VCaP (cell line): ENCODE data around the gene PCDHB4.
A peak's percentile ranks its signal among the peaks of the same experiment; 100 is the strongest.
"Not testable (repeated sequence)": the region's sequence is repeated elsewhere in the genome, so short reads cannot be mapped to it uniquely, and the experiment has no call there.

ENCODE experiments used
- H3K27ac ChIP-seq: fragments of 450-650 bp; 2 replicates; pipeline ENCODE4 v1.5.1; 2017
- TF ChIP-seq, protein P1 (sequence below): fragments of 450-650 bp; conservative IDR thresholded peaks from 2 replicates; pipeline ENCODE4 v1.5.1; 2017; ENCODE audit warnings: mild to moderate bottlenecking, moderate library complexity

The PCDHB4 gene

DNA sequence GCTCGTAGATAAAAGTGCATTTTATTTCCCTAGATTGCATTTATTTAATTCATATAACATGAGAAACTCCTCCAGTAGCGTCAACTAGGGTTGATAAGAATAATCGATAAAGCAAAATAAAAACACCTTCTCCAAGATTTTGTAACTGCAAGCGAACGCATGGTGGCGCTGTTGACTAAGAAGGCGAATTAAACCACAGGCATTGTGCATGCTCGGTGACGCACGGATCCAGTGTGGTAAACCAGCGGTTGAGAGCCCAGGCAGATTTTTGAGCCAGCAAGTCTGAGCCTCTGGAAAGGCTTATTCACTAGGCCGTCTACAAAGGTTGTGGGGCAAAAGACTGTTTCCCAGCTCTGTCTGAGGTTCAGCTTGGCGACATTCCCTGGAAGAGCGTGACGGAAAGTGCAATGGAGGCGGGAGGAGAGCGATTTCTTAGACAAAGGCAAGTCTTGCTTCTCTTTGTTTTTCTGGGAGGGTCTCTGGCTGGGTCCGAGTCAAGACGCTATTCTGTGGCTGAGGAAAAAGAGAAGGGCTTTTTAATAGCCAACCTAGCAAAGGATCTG is 21.3 kb upstream of the PCDHB4 start, which contains the start of gene PCDHB3:
Gene PCDHB3, plus strand, starts transcription at position 231 of the 563 bp plus-strand sequence. Its CDS starts 177 bp downstream, at position 408.
- TF ChIP-seq, protein P1, sequence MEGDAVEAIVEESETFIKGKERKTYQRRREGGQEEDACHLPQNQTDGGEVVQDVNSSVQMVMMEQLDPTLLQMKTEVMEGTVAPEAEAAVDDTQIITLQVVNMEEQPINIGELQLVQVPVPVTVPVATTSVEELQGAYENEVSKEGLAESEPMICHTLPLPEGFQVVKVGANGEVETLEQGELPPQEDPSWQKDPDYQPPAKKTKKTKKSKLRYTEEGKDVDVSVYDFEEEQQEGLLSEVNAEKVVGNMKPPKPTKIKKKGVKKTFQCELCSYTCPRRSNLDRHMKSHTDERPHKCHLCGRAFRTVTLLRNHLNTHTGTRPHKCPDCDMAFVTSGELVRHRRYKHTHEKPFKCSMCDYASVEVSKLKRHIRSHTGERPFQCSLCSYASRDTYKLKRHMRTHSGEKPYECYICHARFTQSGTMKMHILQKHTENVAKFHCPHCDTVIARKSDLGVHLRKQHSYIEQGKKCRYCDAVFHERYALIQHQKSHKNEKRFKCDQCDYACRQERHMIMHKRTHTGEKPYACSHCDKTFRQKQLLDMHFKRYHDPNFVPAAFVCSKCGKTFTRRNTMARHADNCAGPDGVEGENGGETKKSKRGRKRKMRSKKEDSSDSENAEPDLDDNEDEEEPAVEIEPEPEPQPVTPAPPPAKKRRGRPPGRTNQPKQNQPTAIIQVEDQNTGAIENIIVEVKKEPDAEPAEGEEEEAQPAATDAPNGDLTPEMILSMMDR = peak; percentile 78
- peak within 1 kb of the TSS; percentile 69 for H3K27ac ChIP-seq

DNA sequence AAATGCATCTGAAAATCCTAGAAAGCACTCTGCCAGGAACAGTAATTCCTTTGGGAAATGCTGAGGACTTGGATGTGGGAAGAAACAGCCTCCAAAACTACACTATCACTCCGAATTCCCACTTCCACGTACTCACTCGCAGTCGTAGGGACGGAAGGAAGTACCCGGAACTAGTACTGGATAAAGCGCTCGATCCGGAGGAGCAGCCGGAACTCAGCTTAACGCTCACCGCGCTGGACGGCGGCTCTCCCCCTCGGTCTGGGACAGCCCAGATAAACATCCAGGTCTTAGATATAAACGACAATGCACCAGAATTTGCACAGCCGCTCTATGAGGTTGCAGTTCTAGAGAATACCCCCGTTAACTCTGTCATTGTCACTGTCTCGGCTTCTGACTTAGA is 20.6 kb upstream of the PCDHB4 start:
- TF ChIP-seq, protein P1 = no peak

DNA sequence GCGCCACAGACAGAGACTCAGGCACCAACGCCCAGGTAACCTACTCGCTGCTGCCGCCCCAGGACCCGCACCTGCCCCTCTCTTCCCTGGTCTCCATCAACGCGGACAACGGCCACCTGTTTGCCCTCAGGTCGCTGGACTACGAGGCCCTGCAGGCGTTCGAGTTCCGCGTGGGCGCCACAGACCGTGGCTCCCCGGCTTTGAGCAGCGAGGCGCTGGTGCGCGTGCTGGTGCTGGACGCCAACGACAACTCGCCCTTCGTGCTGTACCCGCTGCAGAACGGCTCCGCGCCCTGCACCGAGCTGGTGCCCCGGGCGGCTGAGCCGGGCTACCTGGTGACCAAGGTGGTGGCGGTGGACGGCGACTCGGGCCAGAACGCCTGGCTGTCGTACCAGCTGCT is 19.5 kb upstream of the PCDHB4 start:
- H3K27ac ChIP-seq = not testable (repeated sequence)

More for the DNA sequence above, 20.6 kb upstream of the PCDHB4 start:
- H3K27ac ChIP-seq = peak overlapping the region; percentile 69

DNA sequence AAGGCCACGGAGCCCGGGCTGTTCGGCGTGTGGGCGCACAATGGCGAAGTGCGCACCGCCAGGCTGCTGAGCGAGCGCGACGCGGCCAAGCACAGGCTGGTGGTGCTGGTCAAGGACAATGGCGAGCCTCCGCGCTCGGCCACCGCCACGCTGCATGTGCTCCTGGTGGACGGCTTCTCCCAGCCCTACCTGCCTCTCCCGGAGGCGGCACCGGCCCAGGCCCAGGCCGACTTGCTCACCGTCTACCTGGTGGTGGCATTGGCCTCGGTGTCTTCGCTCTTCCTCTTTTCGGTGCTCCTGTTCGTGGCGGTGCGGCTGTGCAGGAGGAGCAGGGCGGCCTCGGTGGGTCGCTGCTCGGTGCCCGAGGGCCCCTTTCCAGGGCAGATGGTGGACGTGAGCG is 19.1 kb upstream of the PCDHB4 start:
- H3K27ac ChIP-seq = not testable (repeated sequence)

DNA sequence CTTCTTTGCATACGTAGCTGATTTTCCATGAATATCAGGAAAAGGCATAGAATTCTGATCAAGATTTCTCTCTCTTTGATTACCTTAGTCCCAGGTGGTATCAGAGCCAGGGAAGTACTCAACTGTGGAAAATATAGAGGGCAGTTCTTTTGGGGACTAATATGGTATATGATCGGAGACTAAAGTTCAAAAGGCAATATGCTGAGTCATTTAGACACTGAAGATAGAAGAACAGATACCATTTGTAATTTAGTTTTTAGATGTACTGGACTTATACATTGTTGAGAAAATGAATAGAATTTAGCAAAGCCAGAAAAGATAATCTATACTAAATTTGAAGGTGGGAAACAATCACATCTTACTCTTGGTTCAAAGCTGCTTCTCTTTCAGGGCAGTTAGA is 16.3 kb upstream of the PCDHB4 start:
- TF ChIP-seq, protein P1 = no peak
- H3K27ac ChIP-seq = no peak overlapping the region

DNA sequence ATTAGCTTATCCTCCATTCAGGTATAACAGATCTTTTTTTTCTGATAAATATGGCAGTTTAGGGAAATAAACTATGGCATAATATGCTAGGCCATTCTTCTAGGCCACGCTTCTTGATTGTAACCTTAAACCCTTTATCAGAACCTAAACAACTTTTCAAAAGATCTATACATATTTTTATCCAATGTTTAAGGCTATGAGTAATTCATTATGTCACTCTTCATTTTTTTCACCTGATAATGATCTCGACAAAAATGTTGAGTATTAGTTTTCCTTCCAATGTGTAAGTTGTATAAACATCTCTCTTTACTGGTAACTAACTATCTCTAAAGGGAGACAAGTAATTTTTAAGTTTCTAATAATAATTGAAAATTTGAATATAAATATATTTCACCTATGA is 2.4 kb upstream of the PCDHB4 start:
- TF ChIP-seq, protein P1 = no peak
- no peak overlapping the region for H3K27ac ChIP-seq

DNA sequence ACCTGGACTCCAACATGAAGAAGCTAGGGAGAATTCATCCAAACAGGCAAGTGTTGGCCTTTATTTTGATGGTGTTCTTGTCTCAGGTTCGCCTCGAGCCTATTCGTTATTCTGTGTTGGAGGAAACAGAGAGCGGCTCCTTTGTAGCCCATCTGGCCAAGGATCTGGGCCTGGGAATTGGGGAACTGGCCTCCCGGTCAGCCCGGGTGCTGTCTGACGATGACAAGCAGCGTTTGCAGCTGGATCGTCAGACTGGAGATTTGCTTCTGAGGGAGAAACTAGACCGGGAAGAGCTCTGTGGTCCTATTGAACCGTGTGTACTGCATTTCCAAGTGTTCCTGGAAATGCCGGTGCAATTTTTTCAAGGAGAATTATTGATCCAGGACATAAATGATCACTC is 367 bp downstream of the PCDHB4 start:
- H3K27ac ChIP-seq = no peak overlapping the region
- TF ChIP-seq, protein P1 = no peak

DNA sequence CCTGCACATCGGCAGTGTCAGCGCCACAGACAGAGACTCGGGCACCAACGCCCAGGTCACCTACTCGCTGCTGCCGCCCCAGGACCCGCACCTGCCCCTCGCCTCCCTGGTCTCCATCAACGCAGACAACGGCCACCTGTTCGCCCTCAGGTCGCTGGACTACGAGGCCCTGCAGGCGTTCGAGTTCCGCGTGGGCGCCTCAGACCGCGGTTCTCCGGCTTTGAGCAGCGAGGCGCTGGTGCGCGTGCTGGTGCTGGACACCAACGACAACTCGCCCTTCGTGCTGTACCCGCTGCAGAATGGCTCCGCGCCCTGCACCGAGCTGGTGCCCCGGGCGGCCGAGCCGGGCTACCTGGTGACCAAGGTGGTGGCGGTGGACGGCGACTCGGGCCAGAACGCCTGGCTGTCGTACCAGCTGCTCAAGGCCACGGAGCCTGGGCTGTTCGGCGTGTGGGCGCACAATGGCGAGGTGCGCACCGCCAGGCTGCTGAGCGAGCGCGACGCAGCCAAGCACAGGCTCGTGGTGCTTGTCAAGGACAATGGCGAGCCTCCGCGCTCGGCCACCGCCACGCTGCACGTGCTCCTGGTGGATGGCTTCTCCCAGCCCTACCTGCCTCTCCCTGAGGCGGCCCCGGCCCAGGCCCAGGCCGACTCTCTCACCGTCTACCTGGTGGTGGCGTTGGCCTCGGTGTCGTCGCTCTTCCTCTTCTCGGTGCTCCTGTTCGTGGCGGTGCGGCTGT is 1.9 kb downstream of the PCDHB4 start:
- H3K27ac ChIP-seq = not testable (repeated sequence)

DNA sequence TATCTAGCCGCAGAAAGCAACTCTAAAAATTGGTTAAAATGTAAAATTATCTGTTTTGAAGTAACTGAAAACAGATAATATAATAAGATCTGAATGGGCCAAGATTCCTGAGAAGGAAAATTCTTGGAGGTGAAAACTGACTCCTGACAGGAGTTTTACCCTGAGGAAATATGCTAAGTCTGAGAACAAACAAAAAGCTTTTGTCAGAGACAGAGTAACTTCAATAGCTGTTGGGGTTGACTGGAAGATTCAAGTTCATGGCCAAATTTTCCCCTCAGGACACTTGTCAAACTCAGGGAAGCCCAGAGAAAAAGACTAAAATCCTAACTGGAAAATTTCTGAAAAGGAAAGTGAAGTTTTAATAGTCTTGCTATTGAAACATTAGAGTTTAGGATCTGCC is 5.7 kb downstream of the PCDHB4 start:
- peak overlapping the region; percentile 27 for H3K27ac ChIP-seq
- TF ChIP-seq, protein P1 = no peak
